Mononuclear cell (primary cell): ENCODE measurements around the gene FAM83B. TPM values are rescaled to one million over a fixed set of nuclear protein-coding genes. Genes with fewer than 3 reads are reported as not detected.
"Not testable (repeated sequence)": the region's sequence is repeated elsewhere in the genome, so short reads cannot be mapped to it uniquely, and the experiment has no call there.

Experiments
- H3K27me3 ChIP-seq: 2 replicates; pipeline ENCODE4 v1.6.0; 2011; ENCODE audit warnings: low read length, control low read depth; ENCODE audit not compliant: insufficient read depth
- H3K4me1 ChIP-seq: 2 replicates; pipeline ENCODE4 v1.5.1; 2011; ENCODE audit warnings: mild to moderate bottlenecking, low read length, control low read depth; ENCODE audit not compliant: insufficient read depth
- H3K4me3 ChIP-seq: 2 replicates; pipeline ENCODE4 v1.5.1; 2011; ENCODE audit warnings: mild to moderate bottlenecking, low read length, moderate library complexity
- H3K9me3 ChIP-seq: 2 replicates; pipeline ENCODE4 v1.5.1; 2011; ENCODE audit warnings: low read depth, mild to moderate bottlenecking, control low read depth, low read length
- total RNA-seq: library from RNA; depleted of rRNA; stranded (reverse); fragments of >200 nt; gene quantifications from one replicate; pipeline ENCODE4 v1.2.3, GENCODE V29; 2012

The FAM83B gene
- not detected for total RNA-seq

GRCh38 chr6:54846243-54846856, at the start of gene FAM83B:
TSS of gene FAM83B (plus strand) at chr6:54846771. CDS start at chr6:54870247, 23,476 bp downstream.
- no peaks in the 10 kb centered on the region for H3K9me3 ChIP-seq
- peaks cover 28% of the 10 kb centered on the region for H3K27me3 ChIP-seq
- H3K4me1 ChIP-seq: no peaks in the 10 kb centered on the region
- no peak within 1 kb of the TSS for H3K4me3 ChIP-seq

DNA sequence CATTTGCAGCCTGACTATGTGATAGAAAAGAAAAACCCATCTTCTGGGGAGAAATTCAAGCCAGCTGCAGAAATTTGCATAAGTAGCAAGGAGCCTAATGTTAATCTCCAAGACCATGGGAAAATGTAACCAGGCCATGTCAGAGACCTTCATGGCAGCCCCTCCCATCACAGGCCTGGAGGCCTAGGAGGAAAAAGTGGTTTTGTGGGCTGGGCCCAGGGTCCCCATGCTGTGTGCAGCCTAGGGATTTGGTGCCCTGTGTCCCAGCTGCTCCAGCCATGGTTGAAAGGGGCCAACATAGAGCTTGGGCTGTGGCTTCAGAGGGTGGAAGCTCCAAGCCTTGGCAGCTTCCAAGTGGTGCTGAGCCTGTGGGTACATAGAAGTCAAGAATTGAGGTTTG, 49.7 kb upstream of the FAM83B start:
- H3K27me3 ChIP-seq, H3K4me3 ChIP-seq, H3K9me3 ChIP-seq, H3K4me1 ChIP-seq: not testable (repeated sequence)

GRCh38 chr6:54800050-54800600, 46.4 kb upstream of the FAM83B start:
- Histone ChIP-seq H3K4me3 (no peak overlapping the region), H3K4me1 (no peaks in the 10 kb centered on the region), H3K27me3 (no peaks in the 10 kb centered on the region), H3K9me3 (no peaks in the 10 kb centered on the region)

DNA sequence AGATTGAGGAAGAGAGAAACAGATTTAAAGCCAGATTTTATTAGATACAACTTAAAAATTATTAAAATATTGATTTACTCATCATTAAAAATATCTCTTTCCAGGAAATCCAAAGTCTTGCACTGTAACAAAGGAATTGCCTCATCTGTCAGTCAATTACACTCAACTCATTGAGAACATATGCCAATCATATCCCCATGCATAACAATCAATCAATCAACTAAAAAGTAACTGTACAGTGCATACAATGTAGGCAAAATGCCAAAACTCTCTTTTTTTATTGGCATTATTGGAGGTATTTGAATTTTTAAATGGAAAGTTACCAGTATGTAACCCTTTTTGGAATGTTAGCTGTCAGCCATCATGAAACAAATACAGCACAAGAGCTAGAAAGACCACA, 45.3 kb upstream of the FAM83B start:
- no peaks in the 10 kb centered on the region for H3K4me1 ChIP-seq
- no peaks in the 10 kb centered on the region for H3K9me3 ChIP-seq
- no peak overlapping the region for H3K4me3 ChIP-seq
- no peaks in the 10 kb centered on the region for H3K27me3 ChIP-seq

- Histone ChIP-seq H3K4me1 (no peaks in the 10 kb centered on the region), H3K4me3 (no peak overlapping the region)
These were observed 44.9 kb upstream of the FAM83B start for GRCh38 chr6:54801669-54802068.

GRCh38 chr6:54802775-54803634, 43.6 kb upstream of the FAM83B start:
- no peaks in the 10 kb centered on the region for H3K4me1 ChIP-seq
- no peaks in the 10 kb centered on the region for H3K27me3 ChIP-seq
- H3K9me3 ChIP-seq: no peaks in the 10 kb centered on the region
- no peak overlapping the region for H3K4me3 ChIP-seq

More at GRCh38 chr6:54801669-54802068, 44.9 kb upstream of the FAM83B start:
- no peaks in the 10 kb centered on the region for H3K9me3 ChIP-seq
- no peaks in the 10 kb centered on the region for H3K27me3 ChIP-seq

DNA sequence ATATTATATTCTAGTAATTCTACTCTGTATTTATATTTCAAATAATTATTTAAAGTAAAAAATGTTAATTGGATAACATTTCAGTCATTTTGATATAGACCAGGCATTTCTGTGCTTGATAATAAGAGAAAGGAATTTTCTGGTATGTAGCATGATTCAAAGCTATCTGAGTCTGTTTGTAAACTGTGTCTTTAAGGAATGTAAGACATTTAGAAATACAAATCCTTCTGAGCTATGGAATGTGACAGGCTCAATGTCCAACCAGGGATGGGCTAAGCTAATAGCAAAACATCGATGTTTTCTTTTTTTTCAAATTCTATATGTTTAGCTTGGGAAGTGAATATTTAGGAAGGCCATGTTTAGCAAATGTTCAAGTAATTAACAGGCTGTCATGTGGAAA, 41.5 kb upstream of the FAM83B start:
- Histone ChIP-seq H3K27me3 (no peaks in the 10 kb centered on the region), H3K4me1 (no peaks in the 10 kb centered on the region), H3K9me3 (no peaks in the 10 kb centered on the region), H3K4me3 (no peak overlapping the region)

GRCh38 chr6:54810147-54810546, 36.4 kb upstream of the FAM83B start:
- no peak overlapping the region for H3K4me3 ChIP-seq
- H3K4me1 ChIP-seq: no peaks in the 10 kb centered on the region
- peaks cover 5% of the 10 kb centered on the region for H3K9me3 ChIP-seq
- no peaks in the 10 kb centered on the region for H3K27me3 ChIP-seq

DNA sequence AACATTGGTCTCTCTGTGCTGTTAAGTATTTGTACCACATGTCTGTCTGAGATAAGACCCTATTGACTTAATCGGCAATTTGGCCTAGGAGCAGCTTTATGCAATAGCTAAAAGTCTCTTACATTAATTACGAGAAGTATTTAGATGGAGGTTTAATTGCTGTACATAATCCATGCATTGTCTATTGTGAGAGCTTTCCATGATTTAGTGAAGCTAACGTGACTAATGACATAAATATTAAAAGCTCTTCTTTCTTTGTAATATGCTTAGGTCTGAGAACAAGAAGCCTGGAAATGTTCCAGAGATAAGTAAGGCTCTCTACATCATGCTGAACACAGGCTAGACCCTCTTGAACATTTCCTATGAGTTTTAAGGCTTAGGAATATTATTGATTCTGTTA, 32.7 kb upstream of the FAM83B start:
- Histone ChIP-seq H3K4me1 (no peaks in the 10 kb centered on the region), H3K4me3 (no peak overlapping the region), H3K27me3 (no peaks in the 10 kb centered on the region), H3K9me3 (peaks cover 5% of the 10 kb centered on the region)

GRCh38 chr6:54817236-54817635, 29.3 kb upstream of the FAM83B start:
- Histone ChIP-seq H3K27me3 (no peaks in the 10 kb centered on the region), H3K4me1 (no peaks in the 10 kb centered on the region), H3K9me3 (peaks cover 5% of the 10 kb centered on the region), H3K4me3 (no peak overlapping the region)

GRCh38 chr6:54817834-54818233, 28.7 kb upstream of the FAM83B start:
- H3K27me3 ChIP-seq: no peaks in the 10 kb centered on the region
- no peaks in the 10 kb centered on the region for H3K4me1 ChIP-seq
- H3K9me3 ChIP-seq: peaks cover under 1% of the 10 kb centered on the region
- H3K4me3 ChIP-seq: no peak overlapping the region

DNA sequence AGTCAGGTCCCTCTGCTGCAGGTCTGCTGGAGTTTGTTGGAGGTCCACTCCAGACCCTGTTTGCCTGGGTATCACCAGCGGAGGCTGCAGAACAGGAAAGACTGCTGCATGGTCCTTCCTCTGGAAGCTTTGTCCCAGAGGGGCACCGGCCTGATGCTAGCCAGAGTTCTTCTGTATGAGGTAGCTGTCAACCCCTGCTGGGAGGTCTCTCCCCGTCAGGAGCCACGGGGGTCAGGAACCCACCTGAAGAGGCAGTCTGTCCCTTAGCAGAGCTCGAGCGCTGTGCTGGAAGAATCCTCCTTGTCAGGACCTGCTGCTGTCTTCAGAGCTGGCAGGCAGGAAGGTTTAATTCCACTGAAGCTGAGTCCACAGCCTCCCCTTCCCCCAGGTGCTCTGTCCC, 22.3 kb upstream of the FAM83B start:
- H3K27me3 ChIP-seq, H3K9me3 ChIP-seq, H3K4me3 ChIP-seq, H3K4me1 ChIP-seq: not testable (repeated sequence)

GRCh38 chr6:54827010-54827409, 19.6 kb upstream of the FAM83B start:
- H3K9me3 ChIP-seq: no peaks in the 10 kb centered on the region
- H3K4me1 ChIP-seq: no peaks in the 10 kb centered on the region
- H3K27me3 ChIP-seq: no peaks in the 10 kb centered on the region
- no peak overlapping the region for H3K4me3 ChIP-seq

DNA sequence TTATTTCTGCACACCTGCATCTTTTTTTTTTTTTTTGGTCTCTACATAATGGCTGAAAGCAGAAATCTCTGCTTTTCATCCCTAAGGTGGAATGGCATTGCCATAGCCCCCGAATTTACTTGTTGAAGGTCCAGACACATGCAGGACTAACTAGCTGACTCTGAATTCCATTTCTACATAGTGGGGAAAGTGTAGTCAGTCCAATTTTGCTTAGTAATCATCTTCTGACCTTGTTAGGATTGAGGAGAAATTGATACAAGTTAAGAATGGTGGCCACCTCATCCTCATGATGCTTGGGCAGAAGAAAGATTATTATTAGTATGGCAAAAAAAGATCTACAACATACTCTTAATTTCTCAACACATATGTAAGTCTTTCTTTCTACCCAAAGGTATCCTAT, 16.4 kb upstream of the FAM83B start:
- H3K4me1 ChIP-seq: no peaks in the 10 kb centered on the region
- H3K4me3 ChIP-seq: no peak overlapping the region
- no peaks in the 10 kb centered on the region for H3K9me3 ChIP-seq
- H3K27me3 ChIP-seq: no peaks in the 10 kb centered on the region

DNA sequence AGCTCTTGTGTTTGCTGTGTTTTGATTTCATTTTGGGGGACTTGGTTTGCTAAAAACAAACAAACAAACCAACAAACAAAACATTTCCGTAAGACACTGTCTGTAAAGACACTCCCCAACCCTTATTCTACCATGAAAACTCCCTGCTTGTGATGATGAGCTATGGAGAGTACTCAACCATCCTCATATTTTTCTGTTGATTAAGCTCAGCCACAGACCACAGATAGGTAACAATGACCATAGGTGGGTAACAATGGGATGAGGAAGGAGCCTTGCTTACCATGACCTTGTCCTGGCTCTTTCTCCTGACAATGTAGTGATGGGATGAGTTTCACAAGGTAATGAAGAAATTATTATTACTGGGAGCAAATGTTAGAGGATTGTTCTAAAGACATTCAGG, 11.4 kb upstream of the FAM83B start:
- Histone ChIP-seq H3K27me3 (no peaks in the 10 kb centered on the region), H3K4me1 (no peaks in the 10 kb centered on the region), H3K9me3 (no peaks in the 10 kb centered on the region), H3K4me3 (no peak overlapping the region)
